HG02970 (cell line): ENCODE data around the gene QTRT2.

ENCODE experiments used
- ATAC-seq: cut with Tn5 transposase; IDR thresholded peaks from one replicate; pipeline ENCODE4 v1.9.1; 2021; ENCODE audit warnings: mild to moderate bottlenecking, moderate library complexity, moderate number of reproducible peaks; ENCODE audit not compliant: unreplicated experiment, low FRiP score

QTRT2 gene

DNA sequence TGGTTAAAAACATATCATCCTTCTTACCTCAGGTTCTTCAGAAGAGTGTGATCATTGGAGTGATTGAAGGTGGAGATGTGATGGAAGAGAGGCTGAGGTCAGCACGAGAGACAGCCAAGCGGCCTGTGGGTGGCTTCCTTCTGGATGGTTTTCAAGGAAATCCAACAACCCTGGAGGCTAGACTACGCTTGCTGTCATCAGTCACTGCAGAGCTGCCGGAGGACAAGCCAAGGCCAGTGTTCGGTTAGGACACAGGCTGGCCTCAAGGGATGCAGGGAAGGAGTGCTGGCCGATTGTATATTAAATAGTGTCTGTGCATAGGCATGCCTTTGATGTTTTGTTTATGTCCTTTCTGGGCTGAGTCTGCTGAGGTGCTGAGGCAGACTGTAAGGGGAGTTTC lies 20.2 kb downstream of the QTRT2 start:
- ATAC-seq, result no peak

DNA sequence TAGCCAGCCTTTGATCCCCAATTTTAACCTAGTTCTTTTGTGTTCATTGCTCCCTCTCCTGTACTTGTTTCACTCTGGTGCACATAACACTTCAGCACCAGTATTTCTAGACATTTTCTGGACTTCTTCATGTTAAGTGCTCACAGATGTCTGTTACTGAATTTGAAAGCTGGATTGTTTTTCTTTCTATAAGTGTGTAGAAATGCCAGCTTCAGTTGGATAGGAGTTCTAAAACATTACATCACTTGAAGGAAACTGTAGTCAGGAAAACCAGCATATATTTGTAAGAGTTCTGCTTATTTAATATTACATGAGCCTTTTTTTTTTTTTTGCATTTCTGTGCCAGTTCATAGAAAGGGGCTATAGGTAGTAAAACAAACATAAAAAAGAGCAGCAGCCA lies 21.6 kb downstream of the QTRT2 start:
- ATAC-seq, result no peak

DNA sequence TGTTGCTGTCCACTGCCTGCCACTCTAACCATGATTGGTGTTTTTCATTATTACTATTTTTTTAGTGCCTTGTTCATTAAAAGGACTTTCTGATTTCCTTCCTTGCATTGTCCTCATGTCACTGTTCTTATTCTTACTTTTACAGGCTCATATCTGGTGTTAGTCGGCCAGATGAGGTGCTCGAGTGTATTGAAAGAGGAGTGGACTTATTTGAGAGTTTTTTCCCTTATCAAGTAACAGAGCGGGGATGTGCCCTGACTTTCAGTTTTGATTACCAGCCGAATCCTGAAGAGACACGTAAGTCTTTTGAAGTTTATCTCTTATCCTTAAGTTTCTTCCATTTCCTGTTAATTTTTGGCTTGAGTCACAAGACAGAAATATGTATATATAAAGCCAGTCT lies 23.2 kb downstream of the QTRT2 start:
- ATAC-seq, result no peak

DNA sequence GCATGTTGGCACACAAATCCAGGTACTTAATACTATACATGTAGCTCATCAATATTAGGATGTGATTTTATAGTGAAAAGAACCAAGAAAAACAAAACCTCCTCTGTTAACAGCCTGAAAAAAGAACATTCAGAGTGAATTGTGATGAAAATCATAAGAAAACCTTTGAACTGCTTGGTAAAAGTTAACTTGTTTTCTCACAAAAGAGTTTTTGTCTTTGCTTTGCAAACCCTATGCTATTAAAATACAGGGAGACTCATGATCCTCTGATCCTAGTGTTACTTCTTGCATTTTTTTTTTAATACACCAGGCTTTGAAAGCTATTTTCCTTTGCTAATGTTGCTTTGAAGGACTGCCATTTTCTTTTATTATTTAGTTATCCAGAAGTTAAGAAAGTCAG lies 23.7 kb downstream of the QTRT2 start:
- no peak for ATAC-seq

DNA sequence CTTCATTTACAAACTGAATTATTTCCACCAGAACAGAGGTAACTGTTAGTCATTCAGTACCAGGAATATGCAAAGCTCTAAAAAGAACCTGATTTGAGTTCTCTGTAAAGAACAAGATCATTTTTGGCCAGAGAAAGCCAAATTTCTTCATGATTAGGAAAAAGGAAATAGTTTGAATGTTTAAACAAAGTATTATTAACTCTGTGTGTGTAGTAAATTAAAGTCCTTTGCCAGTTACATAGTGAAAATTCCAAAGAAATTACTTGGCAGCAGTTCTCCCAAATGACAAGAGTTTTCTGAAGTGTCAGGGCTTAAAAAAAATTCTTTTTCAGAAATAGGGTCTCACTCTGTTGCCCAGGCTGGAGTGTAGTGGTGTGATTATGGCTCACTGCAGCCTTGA lies 24.5 kb downstream of the QTRT2 start:
- ATAC-seq, result no peak

DNA sequence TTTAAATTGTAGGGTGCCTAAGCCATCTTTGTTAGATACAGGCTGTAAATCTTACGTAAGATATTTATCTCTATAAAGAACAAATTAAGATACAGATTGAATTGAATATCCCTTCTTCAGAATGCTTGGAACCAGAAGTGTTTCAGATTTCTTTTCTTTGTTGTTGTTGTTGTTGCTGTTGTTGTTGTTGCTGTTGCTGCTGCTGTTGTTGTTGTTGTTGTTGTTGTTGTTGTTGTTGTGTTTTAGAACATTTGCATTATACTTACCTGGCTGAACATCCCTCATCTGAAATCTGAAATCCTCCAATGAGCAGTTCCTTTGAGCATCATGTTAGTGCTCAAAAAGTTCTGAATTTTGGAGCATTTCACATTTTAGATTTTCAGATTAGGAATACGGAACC lies 26.6 kb downstream of the QTRT2 start:
- ATAC-seq, result no peak

DNA sequence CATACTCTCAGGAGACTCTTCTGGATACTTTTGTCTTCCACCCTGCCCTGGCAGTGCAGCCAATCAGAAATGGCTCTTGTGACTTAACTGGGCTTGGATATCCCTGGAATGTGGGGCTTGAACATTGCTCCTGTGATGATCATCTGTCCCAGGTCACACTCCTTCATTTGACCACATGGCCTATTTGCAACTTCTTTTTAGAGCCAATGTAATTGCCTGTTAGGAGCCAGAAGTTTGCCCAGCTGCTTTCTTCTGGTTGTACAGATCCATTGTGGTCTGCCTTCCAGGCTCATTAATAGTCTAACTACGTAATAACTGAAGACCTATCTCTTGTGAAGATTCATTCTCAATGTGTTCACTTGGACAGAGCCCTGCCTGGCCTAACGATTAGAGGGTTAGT lies 29.8 kb downstream of the QTRT2 start:
- ATAC-seq, result no peak

DNA sequence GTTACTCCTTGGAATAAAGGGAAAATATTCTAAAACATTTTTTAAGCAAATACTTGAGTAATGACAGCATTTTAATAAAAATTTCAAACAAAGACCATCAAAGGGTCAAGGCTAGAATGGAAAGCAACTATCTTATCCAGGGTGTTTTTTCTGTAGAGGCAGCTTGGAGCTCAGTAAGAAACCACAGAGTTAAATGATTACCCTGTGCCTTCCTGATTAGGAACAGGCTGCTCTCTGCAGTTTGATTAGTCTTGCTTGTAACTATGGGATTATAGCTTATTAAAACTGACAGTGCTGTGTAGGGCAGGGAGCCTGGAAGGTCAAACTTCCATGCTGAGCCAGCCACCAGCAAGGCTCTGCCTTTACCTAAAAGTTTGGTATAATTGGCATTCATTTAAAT lies 33.1 kb downstream of the QTRT2 start:
- ATAC-seq, result no peak

DNA sequence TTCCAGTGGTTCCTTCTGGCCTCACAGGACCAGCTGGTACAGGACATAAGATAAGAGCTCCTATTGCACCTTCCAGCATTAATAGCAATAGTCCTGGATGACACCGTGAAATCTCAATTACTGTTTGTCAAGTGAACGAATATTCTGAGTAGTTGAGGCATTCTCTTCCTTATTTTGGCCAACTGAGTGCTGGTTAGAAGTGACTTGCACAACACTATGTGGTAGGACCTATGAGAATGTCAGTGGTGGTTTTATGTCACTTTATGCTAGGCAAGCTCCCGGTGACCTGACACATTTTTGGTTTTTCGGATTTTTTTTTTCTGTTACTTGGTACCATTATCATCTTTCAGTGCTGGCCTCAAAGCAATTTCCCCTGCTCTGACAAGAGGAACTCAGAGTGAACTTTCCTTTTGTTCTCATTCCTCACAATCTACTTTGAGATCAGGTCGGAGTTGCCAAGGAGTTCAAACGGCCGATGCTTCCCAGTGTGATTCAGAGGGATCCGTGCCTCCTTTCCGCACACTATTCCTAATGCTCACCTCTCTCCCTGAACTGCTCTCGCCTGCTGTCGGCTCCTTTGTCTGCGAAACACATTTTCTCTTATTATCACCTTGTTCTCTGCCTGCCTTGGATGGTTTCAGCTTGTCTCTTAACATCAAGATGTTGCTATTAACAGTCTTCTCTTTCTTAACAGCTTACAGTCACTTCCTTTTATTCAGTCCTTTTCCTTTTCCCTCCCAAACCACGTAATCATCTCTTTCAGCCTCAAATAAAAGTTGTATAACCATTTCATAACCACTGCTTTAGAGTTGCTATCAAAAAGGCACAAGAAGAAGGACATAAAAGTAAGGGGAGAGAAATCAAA lies 35.8 kb downstream of the QTRT2 start:
- no peak for ATAC-seq

DNA sequence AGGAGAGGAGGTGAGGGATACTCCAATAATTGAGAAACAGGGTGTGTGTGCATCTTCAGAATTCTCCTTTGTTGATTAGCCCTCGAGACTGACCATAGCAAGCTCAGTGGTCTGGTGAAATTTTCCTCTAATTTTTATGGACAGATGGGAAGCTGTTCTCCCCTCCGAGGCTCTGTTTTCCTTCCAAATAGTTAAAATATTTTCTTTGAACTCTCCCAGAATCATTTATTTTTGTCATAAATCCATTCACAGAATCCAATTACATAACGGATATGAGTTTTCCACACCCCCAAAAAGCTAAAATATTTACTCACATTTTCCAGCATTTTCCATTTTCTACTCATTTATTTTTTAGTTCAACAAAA lies 36.5 kb downstream of the QTRT2 start:
- no peak for ATAC-seq

DNA sequence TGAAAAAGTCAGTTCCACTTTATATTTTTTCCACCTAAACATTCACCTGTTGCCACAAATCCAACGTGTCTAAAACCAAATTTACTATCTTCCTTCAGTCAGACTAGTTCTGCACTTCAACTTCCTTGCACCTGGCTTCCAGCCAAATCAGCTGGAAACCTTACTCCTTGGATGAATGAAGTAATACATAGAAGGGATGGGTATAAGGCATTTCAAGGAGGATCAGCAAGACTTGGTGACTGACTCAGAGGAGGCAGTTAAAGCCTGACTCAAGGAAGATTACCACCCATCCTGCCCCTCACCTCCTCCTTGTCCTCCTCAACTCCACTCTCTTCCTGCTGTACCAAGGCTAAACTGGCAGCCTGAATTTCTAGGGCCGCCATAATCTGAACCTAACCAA lies 37.1 kb downstream of the QTRT2 start:
- ATAC-seq, result no peak

DNA sequence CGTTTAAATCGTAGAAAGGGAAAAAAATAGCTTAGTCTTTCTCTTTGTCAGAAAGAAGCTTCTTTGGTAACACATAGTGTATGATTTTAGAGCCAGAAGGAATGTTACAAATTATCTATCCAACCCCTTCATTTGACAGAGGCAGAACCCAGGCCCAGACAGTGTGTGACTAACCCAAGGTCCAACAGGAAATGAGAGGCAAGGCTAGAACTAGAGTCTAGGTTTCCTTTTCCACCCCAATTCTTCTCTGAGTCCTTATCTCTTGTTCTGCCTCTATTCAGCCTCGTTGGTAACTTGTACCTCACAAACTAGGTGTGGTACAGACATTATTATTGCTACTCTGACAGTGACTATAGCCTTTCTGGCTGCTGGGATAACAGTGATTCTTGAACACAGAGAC lies 39.3 kb downstream of the QTRT2 start:
- no peak for ATAC-seq

DNA sequence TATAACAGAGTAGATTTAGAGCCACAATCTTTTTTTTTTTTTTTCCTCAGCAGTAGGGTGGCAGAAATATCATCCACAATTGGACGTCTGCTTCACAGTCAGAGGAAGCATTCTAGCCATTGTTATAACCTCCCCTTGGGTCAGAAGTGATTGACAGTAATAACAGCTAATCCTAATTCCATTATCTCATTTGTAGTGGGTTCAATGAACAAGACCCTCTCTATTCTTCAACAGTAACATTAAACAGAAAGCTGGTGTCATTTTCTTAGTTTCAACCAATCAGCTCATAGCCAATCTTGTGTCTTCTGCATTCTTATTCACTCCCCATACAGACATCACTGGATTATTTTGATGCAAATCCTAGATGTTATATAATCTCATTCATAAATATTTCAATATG lies 44.6 kb downstream of the QTRT2 start:
- no peak for ATAC-seq

DNA sequence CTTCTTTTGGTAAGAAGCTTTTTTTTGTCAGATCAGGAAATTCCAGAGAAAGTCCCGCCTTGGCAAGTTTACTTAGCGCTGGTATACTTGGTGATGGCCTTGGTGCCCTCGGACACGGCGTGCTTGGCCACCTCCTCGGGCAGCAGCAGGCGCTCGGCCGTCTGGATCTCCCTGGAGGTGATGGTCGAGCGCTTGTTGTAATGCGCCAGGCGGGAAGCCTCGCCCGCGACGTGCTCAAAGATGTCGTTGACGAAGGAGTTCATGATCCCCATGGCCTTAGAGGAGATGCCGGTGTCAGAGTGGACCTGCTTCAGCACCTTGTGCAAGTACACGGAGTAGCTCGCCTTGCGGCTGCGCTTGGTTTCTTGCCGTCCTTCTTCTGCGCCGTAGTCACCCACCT lies 46.6 kb downstream of the QTRT2 start:
- no peak for ATAC-seq

DNA sequence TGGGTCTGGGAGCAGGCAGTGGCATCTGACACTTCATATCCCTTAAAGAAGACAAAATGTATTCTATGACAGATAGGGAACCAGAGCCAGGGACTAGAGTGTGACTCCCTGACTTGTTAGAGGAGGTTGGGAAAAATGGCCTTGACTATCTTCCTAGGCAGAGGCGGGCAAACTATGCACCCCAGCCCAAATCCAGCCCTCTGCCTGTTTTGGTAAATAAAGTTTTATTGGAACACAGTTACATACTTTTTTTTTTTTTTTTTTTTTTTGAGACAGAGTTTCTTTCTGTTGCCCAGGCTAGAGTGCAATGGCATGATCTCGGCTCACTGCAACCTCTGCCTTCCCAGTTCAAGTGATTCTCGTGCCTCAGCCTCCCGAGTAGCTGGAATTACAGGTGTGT lies 47.3 kb downstream of the QTRT2 start:
- ATAC-seq, result no peak

DNA sequence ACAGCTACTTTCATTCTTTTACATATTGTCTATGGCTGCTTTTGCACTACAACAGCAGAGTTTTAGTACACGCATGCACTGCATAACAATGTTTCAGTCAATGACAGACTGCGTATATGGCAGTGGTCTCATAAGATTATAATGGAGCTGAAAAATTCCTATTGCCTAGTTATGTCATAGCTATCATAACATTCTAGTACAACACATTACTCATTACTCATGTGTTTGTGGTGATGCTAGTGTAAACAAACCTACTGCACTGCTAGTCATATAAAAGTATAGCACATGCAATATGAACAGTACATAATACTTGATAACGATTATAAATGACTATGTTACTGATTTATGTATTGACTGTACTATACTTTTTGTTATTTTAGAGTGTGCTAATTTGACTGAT lies 47.9 kb downstream of the QTRT2 start:
- no peak for ATAC-seq

DNA sequence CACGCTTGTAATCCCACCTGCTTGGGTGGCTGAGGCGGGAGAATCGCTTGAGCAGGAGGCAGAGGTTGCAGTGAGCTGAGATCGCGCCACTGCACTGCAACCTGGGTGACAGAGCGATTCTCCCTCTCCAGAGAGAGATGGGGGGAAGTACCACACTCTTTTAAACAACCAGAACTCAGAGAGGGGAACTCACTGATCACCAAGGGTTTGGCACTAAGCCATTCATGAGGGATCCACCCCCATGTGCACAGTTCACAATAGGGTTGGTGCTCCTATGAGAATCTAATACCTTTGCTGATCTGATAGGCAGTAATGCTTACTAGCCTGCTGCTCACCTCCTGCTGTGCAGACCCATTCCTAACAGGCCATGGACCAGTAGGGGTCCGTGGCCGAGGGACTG lies 51.6 kb downstream of the QTRT2 start:
- no peak for ATAC-seq

DNA sequence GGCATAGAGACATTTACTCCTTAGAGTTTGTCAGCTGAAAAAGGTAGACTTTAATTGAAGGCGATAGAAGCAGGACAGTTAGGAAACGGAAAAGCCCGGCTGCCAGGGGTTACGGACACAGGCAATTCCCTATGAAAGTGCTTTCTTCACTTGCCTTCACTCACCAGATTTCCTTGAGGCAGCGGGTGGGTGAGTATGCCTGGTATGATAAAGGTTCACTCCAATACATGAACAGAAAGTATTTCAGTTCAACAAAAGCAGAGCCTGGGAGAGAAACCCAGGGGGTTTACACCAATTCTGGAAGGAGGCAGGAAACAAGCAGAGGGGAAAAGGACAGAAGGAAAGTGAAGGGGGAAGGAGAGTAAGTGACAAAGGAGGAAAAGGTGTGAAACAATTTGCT lies 53.9 kb downstream of the QTRT2 start:
- ATAC-seq, result no peak

DNA sequence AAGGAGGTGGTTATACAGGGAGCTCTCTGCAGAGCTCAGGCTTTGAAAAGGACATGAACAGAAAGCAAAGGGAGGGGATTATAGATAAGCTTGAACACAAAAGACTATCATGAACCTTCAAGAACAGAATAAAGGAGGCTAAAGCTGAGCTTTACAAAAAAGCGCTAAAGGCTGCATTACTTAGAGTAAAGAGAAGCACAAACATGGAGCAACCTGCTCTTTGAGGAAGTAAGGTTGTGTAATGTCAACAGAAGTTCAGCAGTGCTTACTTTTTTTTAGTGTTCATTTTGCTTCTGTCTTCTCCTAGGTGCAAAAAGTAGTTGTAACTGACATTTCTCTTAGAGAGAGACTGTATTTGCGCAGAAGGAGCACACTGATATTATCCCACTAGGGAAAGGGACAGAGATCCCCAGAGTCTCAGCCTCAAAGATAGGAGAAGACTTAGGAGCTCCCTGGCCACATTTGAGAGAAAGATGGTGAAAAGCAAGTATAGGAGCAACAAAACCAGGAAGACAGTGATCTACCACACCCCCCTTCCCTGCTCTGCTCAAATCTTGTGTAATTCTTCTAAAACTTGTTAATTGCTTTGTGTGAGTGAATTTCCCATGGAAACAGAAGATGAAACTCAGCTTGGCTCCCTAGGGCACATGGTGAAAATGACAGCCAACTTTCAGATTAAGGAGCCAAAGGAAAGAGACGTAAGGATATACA lies 54.7 kb downstream of the QTRT2 start:
- no peak for ATAC-seq

DNA sequence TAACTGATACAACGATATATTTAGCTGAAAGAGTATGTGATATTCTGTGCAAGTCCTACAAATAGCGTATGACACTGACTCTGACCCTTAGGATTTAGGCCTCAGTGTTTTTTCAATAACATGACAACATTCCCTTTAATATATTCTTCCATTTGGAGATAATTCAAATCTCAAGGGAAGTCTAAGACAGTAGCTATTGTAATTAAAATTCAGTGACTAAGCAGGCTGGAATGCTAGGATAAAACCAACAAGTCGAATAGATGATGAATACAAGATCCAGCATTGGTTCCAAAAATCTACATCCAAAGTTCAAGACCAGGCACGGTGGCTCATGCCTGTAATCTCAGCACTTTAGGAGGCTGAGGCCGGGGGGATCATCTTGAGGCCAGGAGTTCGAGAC lies 56.2 kb downstream of the QTRT2 start:
- no peak for ATAC-seq

DNA sequence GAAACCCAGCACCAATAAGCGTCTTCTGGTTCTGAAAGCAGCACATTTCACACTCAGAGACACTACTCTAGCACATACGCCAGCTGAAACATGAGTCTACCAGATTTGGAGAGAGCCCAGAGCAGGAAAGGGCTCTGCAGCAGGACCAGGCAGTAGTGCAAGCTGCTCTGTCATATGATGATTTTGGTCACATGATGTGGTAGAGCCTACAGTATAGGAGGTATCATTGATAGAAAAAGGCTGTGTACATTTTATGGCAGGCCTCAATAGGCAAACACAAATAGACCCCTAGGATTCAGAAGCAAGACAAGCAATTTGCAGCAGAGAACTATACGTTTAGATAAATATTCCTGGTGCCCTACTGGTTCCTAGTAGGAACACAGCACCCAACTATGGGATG lies 58.2 kb downstream of the QTRT2 start:
- ATAC-seq, result no peak

DNA sequence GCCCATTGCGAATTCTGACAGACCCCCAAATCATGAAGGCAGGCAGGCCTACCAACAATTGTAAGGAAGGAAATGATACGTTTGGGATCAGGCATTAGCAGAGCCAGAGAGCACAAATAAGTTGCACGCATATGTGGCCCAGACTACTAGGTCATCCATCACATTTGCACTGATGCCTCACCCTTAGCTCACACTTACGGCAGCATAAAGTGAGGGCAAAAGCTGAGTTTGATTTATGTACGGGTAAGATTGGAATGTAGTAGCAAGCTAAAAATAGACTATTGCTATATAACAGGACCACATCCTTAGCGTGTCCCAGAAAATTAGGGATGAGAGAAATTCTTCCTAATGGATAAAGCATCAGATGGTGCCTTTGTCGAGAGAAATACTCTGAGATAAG lies 58.6 kb downstream of the QTRT2 start:
- ATAC-seq, result no peak
